ENCODE data around the gene CREBL2. TPM values are rescaled to one million over a fixed set of nuclear protein-coding genes. Genes with fewer than 3 reads are reported as not detected.

CREBL2 gene
- total and polyA plus RNA-seq, 2 donors (not counting 1 experiment from before 2014, with no cell fraction given) = 6.5 to 22.1 TPM

DNA sequence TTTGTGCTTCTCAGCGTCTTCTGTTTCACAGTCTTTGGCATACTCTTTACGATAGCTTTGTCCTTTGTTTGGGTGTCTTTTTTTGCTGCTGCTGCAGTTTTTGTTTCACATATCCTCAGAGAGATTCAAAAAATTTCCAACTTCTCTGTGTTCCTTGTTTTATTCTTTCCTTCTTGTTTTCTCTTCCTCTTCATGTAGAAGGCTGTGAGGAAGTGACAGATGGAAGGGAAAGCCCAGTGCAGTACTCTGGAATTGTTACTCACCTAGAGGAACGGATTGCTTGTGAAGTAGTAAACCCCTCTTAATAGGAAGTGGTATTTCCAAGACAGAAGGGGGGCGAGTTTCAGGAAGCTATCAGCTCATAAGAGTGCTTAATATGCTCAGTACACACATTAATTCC, 1.7 kb downstream of the CREBL2 start:
- no peaks in the 10 kb centered on the region for H3K27me3 Mint-ChIP-seq
- Histone ChIP-seq H3K79me2 (ENCODE audit: control insufficient read depth, insufficient read depth, low read length) (peaks cover 46% of the 10 kb centered on the region), H3K36me3 (replicated peaks in 1 of 2; ENCODE audit: control extremely low read depth in 1 of 2, control insufficient read depth in 1 of 2, extremely low read depth in 1 of 2, insufficient read depth in 2 of 2, low read length in 1 of 2) (no peaks in the 10 kb centered on the region), H4K20me1 (ENCODE audit: control insufficient read depth, insufficient read depth, low read length, poor library complexity, severe bottlenecking) (no peaks in the 10 kb centered on the region), H3K9me3 (ENCODE audit: control extremely low read depth in 1 of 3, control insufficient read depth in 2 of 3, insufficient read depth in 1 of 3, low read length in 2 of 3) (no peaks in the 10 kb centered on the region), H3K4me3 (ENCODE audit: control extremely low read depth in 1 of 5, extremely low read depth in 1 of 5, insufficient read depth in 1 of 5, low read depth in 2 of 5, low read length in 4 of 5) (no peak overlapping the region), H3K9ac (ENCODE audit: low read length) (no peak overlapping the region), H3K27me3 (replicated peaks in 1 of 4; ENCODE audit: control extremely low read depth in 1 of 4, control insufficient read depth in 3 of 4, insufficient read depth in 4 of 4, low read length in 3 of 4) (no peaks in the 10 kb centered on the region), H3K4me2 (replicated peaks; ENCODE audit: low read depth, low read length, poor library complexity, severe bottlenecking) (peak overlapping the region; percentile 15), H3K27ac (ENCODE audit: low read length in 2 of 2) (peak overlapping the region in 1 of 2 donors; percentile 13), H2AFZ (ENCODE audit: insufficient read depth, low read depth, low read length, poor library complexity, severe bottlenecking) (no peak overlapping the region), H3K4me1 (ENCODE audit: control insufficient read depth in 2 of 2, insufficient read depth in 2 of 2, low read length in 2 of 2) (peaks cover 16 to 24% of the 10 kb centered on the region in 2 donors)
- H3K27ac Mint-ChIP-seq = peak overlapping the region; percentile 68
- POLR2A ChIA-PET = interaction anchor here (0.9 to 1.2 kb wide), 2 partner anchors 84 to 111 kb away, joined by 3 to 15 read pairs; no protein-coding TSS in a partner anchor
- intact Hi-C loops (cut with micrococcal nuclease) = loop anchor here (5.0 kb wide), 1 partner anchor 44 kb away; no protein-coding TSS in a partner anchor
- no peak for TF ChIP-seq EZH2 (IDR thresholded peaks at IDR 0.05; ENCODE audit: borderline replicate concordance, insufficient read depth, low read depth, low read length, poor library complexity, severe bottlenecking)
- TF ChIP-seq, protein P1, sequence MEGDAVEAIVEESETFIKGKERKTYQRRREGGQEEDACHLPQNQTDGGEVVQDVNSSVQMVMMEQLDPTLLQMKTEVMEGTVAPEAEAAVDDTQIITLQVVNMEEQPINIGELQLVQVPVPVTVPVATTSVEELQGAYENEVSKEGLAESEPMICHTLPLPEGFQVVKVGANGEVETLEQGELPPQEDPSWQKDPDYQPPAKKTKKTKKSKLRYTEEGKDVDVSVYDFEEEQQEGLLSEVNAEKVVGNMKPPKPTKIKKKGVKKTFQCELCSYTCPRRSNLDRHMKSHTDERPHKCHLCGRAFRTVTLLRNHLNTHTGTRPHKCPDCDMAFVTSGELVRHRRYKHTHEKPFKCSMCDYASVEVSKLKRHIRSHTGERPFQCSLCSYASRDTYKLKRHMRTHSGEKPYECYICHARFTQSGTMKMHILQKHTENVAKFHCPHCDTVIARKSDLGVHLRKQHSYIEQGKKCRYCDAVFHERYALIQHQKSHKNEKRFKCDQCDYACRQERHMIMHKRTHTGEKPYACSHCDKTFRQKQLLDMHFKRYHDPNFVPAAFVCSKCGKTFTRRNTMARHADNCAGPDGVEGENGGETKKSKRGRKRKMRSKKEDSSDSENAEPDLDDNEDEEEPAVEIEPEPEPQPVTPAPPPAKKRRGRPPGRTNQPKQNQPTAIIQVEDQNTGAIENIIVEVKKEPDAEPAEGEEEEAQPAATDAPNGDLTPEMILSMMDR (IDR thresholded peaks at IDR 0.05) = no peak
- peak overlapping the region; percentile 97 for H3K4me3 Mint-ChIP-seq
- WGBS (ENCODE audit: insufficient coverage) = 0% methylated on average over 1 of the region's 4 CpGs
- peaks cover 31% of the 10 kb centered on the region for H3K4me1 Mint-ChIP-seq
- CTCF ChIA-PET = interaction anchor here (1.1 to 1.6 kb wide), 3 partner anchors 16 to 82 kb away, joined by 4 to 5 read pairs (median 4); partner anchors contain the start of gene GPR19
- DNase-seq = peak; percentile 29
- no peak for ATAC-seq (ENCODE audit: low read depth)
- no peaks in the 10 kb centered on the region for H3K9me3 Mint-ChIP-seq (ENCODE audit: insufficient read depth)

DNA sequence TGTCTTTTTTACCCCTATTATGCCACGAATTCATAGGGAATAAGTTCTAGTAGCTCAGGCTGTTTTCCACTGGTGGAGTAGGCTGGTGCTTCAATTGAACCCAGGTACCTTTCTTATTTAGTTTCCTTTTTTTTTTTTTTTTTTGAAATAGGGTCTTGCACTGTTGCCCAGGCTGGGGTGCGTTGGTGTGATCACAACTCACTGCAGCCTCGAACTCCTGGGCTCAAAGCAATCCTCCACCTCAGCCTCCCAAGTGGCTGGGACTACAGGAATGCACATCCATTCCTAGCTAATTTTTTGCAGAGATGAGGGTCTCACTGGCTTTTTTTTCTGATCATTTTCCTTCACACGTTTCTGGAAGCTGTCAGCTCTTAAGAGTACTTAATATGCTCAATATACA, 2.7 kb downstream of the CREBL2 start:
- WGBS (ENCODE audit: insufficient coverage) = 100% methylated on average over 2 of the region's 4 CpGs
- no peak for ATAC-seq (ENCODE audit: low read depth)
- Histone ChIP-seq H4K20me1 (ENCODE audit: control insufficient read depth, insufficient read depth, low read length, poor library complexity, severe bottlenecking) (no peaks in the 10 kb centered on the region), H3K4me1 (ENCODE audit: control insufficient read depth in 2 of 2, insufficient read depth in 2 of 2, low read length in 2 of 2) (peaks cover 16 to 24% of the 10 kb centered on the region in 2 donors), H3K27ac (ENCODE audit: low read length in 2 of 2) (no peak overlapping the region), H3K36me3 (replicated peaks in 1 of 2; ENCODE audit: control extremely low read depth in 1 of 2, control insufficient read depth in 1 of 2, extremely low read depth in 1 of 2, insufficient read depth in 2 of 2, low read length in 1 of 2) (peaks cover 0 to 2% of the 10 kb centered on the region in 2 experiments), H2AFZ (ENCODE audit: insufficient read depth, low read depth, low read length, poor library complexity, severe bottlenecking) (no peak overlapping the region), H3K4me2 (replicated peaks; ENCODE audit: low read depth, low read length, poor library complexity, severe bottlenecking) (no peak overlapping the region), H3K9me3 (ENCODE audit: control extremely low read depth in 1 of 3, control insufficient read depth in 2 of 3, insufficient read depth in 1 of 3, low read length in 2 of 3) (no peaks in the 10 kb centered on the region), H3K9ac (ENCODE audit: low read length) (no peak overlapping the region), H3K4me3 (ENCODE audit: control extremely low read depth in 1 of 5, extremely low read depth in 1 of 5, insufficient read depth in 1 of 5, low read depth in 2 of 5, low read length in 4 of 5) (no peak overlapping the region), H3K79me2 (ENCODE audit: control insufficient read depth, insufficient read depth, low read length) (peaks cover 48% of the 10 kb centered on the region), H3K27me3 (replicated peaks in 1 of 4; ENCODE audit: control extremely low read depth in 1 of 4, control insufficient read depth in 3 of 4, insufficient read depth in 4 of 4, low read length in 3 of 4) (no peaks in the 10 kb centered on the region)
- H3K4me3 Mint-ChIP-seq = no peak overlapping the region
- peaks cover 31% of the 10 kb centered on the region for H3K4me1 Mint-ChIP-seq
- POLR2A ChIA-PET = interaction anchor here (0.7 kb wide), 3 partner anchors 40 to 191 kb away, joined by 3 to 6 read pairs (median 5); no protein-coding TSS in a partner anchor
- CTCF ChIA-PET = interaction anchor here (0.7 to 1.3 kb wide), 6 partner anchors 15 to 258 kb away, joined by 3 to 6 read pairs (median 4); partner anchors contain the start of genes BORCS5 and GPR19
- intact Hi-C loops (cut with micrococcal nuclease) = loop anchor here (5.0 kb wide), 1 partner anchor 43 kb away; no protein-coding TSS in a partner anchor
- H3K27ac Mint-ChIP-seq = no peak overlapping the region
- TF ChIP-seq, protein P1 (IDR thresholded peaks at IDR 0.05) = no peak
- no peak for TF ChIP-seq EZH2 (IDR thresholded peaks at IDR 0.05; ENCODE audit: borderline replicate concordance, insufficient read depth, low read depth, low read length, poor library complexity, severe bottlenecking)
- H3K27me3 Mint-ChIP-seq = no peaks in the 10 kb centered on the region
- H3K9me3 Mint-ChIP-seq (ENCODE audit: insufficient read depth) = no peaks in the 10 kb centered on the region
- DNase-seq = no peak
